ENCODE measurements around the gene MCTP1.

The MCTP1 gene

GRCh38 chr5:95178046-95178651 lies 106.7 kb downstream of the MCTP1 start:
- DNase-seq (ENCODE audit: extremely low read depth, low read depth): no peak

DNA sequence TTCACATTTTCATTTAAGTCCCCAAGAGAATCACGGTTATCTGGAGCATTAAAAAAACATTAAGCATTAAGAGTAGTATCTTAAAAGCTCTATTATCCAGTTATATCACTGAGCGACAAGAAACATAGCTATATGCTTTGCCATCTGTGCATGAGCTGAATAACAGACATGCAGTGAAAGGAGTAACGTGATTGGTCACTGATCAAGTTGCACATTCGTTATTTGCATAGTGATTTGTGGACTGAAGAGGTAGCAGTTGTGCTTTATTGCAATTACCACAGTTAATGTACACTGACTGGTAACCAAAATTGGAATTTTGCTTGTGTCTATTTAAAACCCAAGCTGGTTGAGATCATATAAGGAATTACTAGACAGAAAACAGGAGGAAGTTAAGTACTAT lies 107.4 kb downstream of the MCTP1 start:
- DNase-seq (ENCODE audit: extremely low read depth, low read depth): no peak

More at GRCh38 chr5:95178046-95178651, 106.7 kb downstream of the MCTP1 start:
- TF ChIP-seq, protein P1, sequence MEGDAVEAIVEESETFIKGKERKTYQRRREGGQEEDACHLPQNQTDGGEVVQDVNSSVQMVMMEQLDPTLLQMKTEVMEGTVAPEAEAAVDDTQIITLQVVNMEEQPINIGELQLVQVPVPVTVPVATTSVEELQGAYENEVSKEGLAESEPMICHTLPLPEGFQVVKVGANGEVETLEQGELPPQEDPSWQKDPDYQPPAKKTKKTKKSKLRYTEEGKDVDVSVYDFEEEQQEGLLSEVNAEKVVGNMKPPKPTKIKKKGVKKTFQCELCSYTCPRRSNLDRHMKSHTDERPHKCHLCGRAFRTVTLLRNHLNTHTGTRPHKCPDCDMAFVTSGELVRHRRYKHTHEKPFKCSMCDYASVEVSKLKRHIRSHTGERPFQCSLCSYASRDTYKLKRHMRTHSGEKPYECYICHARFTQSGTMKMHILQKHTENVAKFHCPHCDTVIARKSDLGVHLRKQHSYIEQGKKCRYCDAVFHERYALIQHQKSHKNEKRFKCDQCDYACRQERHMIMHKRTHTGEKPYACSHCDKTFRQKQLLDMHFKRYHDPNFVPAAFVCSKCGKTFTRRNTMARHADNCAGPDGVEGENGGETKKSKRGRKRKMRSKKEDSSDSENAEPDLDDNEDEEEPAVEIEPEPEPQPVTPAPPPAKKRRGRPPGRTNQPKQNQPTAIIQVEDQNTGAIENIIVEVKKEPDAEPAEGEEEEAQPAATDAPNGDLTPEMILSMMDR (IDR thresholded peaks at IDR 0.05; ENCODE audit: low read depth, low read length): no peak

GRCh38 chr5:95175106-95175505 lies 109.8 kb downstream of the MCTP1 start:
- no peak for DNase-seq (ENCODE audit: extremely low read depth, low read depth)
- TF ChIP-seq, protein P1 (IDR thresholded peaks at IDR 0.05; ENCODE audit: low read depth, low read length): no peak

More for the DNA sequence above, 107.4 kb downstream of the MCTP1 start:
- TF ChIP-seq, protein P1 (IDR thresholded peaks at IDR 0.05; ENCODE audit: low read depth, low read length): no peak

DNA sequence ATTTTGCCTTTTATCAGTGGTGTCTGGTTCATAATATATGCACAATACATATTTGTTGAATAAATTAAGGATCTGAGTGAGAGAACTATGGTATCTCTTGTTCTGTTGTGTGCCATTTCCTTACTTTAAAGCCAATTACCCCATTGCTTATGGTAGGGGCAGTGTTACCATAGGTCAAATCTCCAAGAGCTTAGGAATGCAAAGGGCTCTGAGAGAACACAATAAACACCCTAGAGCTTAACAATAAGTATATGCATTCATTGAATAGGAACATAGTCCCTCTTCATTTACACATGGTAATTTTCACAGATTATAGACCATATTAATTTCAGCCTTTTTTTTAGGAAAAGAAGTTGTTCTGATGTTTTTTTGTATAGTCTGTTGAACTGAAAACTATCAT lies 112.2 kb downstream of the MCTP1 start:
- no peak for DNase-seq (ENCODE audit: extremely low read depth, low read depth)
- TF ChIP-seq, protein P1 (IDR thresholded peaks at IDR 0.05; ENCODE audit: low read depth, low read length): no peak

- no peak for DNase-seq (ENCODE audit: extremely low read depth, low read depth)
- TF ChIP-seq, protein P1 (IDR thresholded peaks at IDR 0.05; ENCODE audit: low read depth, low read length): no peak
These were observed 120.0 kb downstream of the MCTP1 start for GRCh38 chr5:95164861-95165260.

DNA sequence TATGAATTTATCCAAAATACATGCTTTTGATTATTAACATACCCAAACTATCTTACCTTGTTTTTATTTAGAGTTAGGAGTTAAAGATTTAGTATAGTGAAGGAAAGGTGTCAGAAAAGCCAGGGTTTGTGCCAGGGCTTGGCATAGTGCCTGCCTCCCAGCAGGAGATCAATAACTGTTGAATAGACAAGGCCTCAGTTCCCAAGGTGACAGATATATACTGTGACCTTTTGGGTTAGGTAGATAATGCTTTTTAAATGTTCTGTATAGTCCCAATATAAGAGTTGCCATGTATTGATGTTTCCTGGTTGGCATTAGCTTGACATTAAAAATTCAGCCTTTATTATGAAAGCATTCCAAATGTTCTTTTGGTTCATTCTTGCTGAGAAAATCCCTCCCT lies 121.8 kb downstream of the MCTP1 start:
- TF ChIP-seq, protein P1 (IDR thresholded peaks at IDR 0.05; ENCODE audit: low read depth, low read length): no peak
- no peak for DNase-seq (ENCODE audit: extremely low read depth, low read depth)

GRCh38 chr5:95162231-95162992 lies 122.5 kb downstream of the MCTP1 start:
- TF ChIP-seq, protein P1 (IDR thresholded peaks at IDR 0.05; ENCODE audit: low read depth, low read length): no peak
- DNase-seq (ENCODE audit: extremely low read depth, low read depth): no peak
